ENCODE results near the gene RNF123. TPM values are rescaled to one million over a fixed set of nuclear protein-coding genes. Genes with fewer than 3 reads are reported as not detected.

Gene RNF123
- 10 to 100 TPM; 22.8 to 44.5 TPM for total RNA-seq

DNA sequence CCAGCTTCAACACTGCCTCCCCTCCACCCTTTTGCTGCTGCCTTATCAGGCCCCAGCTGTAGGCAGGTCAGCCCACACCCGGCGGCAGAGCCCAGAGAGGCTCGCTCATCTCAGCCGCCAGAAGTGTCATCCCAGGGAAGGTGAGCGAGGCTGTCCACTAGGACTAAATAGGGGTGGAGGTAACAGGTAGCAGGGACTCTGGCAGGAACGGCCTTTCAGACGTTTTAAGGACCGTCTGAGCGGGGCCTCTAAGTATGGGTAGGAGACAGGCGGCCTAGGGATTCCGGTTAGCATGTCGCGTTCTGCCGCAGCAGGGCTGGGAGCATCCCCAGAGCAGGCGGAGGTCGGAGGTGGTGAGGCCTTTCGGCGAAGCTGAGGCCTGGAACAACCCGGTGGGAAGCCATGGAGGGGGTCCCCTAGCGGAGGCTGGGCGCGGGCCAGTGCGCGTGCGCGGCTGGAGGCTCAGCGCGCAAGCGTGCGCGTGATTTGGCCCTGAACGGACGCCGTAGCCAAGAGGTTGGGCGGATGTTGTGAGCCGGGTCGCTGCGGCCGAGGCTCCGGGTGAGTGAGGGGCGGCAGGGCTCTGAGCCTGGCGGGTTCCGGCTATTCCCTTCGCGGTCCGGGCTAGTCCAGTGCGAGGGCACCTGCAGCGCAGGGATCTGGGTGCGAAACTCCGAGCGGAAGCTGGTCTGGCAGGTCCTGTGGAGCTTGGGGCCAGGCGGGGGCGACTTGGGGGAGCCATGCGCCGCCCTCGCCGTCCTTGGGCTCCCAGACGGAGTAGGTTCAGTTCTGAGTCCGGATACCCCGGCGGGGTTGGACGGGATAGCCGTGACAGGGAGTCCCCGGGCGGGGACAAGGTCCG lies at the start of gene RNF123, which contains the start of gene MST1:
Gene RNF123, plus strand, starts transcription at position 512 of the 862 bp plus-strand sequence. CDS start 1,609 bp downstream, outside the sequence.
Gene MST1, minus strand, starts transcription at position 429 of the 862 bp plus-strand sequence. CDS start 783 bp downstream, outside the sequence.
- peaks cover 10% of the 10 kb centered on the region for H3K4me1 Mint-ChIP-seq
- H3K4me3 Mint-ChIP-seq, result peak within 1 kb of the TSS; percentile 96
- H3K27ac Mint-ChIP-seq, result peak within 1 kb of the TSS; percentile 99
- peak; percentile 81 for ATAC-seq (replicated peaks)
- H3K36me3 Mint-ChIP-seq (ENCODE audit: low read depth), result peaks cover 18% of the 10 kb centered on the region
- H3K27me3 Mint-ChIP-seq, result no peaks in the 10 kb centered on the region
- no peaks in the 10 kb centered on the region for H3K9me3 Mint-ChIP-seq

DNA sequence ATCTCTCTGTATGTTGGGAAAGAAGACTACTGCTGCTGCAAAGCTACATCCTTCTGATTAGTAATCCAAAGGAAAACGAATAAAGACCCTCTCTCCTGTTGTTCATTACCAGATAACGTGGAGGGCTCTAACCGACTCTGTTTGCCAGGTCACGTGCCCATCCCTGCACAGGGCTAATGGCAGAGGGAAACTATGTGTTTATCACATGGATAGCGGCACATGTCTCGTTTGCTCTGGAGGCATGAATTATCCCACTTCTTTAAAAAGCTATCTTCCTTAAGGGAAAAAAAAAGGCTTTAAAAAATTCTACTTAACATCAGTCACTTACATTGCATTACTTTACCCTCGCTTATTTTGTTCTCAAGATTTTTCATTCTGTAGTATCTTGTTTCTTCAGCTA lies 48.1 kb upstream of the RNF123 start:
- Mint-ChIP-seq H3K9me3 (no peaks in the 10 kb centered on the region), H3K36me3 (ENCODE audit: low read depth) (no peaks in the 10 kb centered on the region), H3K27me3 (no peaks in the 10 kb centered on the region), H3K4me3 (no peak overlapping the region), H3K27ac (no peak overlapping the region), H3K4me1 (no peaks in the 10 kb centered on the region)
- no peak for ATAC-seq (replicated peaks)

DNA sequence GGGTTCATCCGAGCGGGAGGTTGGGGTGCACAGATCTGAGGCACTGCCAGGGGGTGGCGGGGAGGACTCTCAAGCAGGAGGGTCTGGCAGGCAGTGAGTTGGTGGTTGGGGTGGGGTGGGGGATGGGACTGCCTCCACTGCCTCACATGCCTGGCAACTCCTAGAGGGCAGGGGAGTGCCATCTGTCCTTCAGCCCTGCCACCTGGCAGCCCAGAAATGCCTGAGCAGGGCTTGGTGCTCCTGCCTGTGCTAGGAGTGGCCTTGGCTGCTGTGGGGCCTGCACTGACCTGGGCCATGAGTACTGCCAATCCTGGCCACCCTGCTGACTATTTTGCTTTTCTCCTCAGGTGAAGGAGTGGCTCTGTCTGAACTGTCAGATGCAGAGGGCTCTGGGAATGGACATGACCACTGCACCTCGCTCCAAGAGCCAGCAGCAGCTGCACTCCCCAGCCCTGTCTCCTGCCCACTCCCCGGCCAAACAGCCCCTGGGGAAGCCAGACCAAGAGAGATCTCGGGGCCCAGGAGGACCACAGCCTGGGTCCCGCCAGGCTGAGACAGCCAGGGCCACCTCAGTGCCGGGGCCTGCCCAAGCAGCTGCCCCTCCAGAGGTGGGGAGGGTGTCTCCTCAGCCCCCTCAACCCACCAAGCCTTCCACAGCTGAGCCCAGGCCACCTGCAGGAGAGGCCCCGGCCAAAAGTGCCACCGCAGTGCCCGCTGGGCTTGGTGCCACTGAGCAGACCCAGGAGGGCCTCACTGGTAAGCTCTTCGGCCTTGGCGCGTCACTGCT lies 47.2 kb upstream of the RNF123 start:
- Mint-ChIP-seq H3K4me1 (no peaks in the 10 kb centered on the region), H3K27me3 (no peaks in the 10 kb centered on the region), H3K9me3 (no peaks in the 10 kb centered on the region), H3K4me3 (no peak overlapping the region), H3K27ac (no peak overlapping the region), H3K36me3 (ENCODE audit: low read depth) (no peaks in the 10 kb centered on the region)
- ATAC-seq (replicated peaks), result no peak

DNA sequence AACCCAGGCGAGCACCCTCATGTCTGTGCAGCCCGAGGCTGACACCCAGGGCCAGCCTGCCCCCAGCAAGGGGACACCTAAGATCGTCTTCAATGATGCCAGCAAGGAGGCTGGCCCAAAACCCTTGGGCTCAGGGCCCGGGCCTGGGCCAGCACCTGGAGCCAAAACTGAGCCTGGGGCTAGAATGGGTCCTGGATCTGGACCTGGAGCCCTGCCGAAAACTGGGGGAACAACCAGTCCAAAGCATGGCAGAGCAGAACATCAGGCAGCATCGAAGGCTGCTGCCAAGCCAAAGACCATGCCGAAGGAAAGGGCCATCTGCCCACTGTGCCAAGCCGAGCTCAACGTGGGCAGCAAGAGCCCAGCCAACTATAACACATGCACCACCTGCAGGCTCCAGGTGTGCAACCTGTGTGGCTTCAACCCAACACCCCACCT lies 46.6 kb upstream of the RNF123 start:
- H3K9me3 Mint-ChIP-seq, result no peaks in the 10 kb centered on the region
- H3K36me3 Mint-ChIP-seq (ENCODE audit: low read depth), result no peaks in the 10 kb centered on the region
- H3K27me3 Mint-ChIP-seq, result no peaks in the 10 kb centered on the region
- no peak overlapping the region for H3K27ac Mint-ChIP-seq
- H3K4me1 Mint-ChIP-seq, result no peaks in the 10 kb centered on the region
- H3K4me3 Mint-ChIP-seq, result no peak overlapping the region
- no peak for ATAC-seq (replicated peaks)

DNA sequence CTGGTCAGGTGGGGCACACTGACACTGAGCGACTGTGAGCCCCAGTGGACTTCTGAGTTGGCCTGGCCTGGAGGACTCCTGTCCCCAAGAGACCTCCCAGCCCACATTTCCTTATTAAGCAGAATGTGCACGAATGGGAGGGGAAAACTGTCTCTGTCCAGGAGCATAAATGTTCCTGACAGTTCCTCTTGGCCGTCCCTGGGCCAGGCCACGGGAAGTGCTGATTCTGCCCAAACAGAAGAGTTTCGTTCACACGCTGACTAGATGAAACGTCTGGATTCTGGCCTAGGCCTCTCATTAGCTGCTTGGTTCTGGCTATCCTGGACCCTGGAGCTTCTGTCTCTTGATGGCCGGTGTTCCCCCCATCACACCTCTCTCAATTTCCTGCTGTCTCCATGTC lies 44.7 kb upstream of the RNF123 start:
- Mint-ChIP-seq H3K27me3 (no peaks in the 10 kb centered on the region), H3K36me3 (ENCODE audit: low read depth) (no peaks in the 10 kb centered on the region), H3K4me3 (no peak overlapping the region), H3K4me1 (no peaks in the 10 kb centered on the region), H3K9me3 (no peaks in the 10 kb centered on the region), H3K27ac (no peak overlapping the region)
- no peak for ATAC-seq (replicated peaks)

DNA sequence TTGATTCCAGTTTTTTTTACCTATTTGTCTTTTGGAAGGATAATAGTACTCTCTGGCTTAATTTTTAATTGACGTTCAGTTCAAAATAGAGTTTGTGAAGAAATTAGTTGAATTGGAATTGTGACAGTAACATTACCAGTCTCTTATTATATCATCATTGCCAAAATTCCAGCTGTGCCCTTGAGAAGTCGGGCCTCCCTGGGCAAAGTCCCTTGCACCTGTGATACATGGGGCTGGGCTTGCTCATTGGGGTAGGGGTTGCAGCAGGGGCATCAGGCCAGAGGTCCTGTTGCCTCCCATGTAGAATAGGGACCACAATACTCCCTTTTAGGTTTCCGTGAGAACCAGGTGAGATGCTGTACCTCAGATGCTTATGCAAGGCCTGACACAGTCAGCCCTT lies 43.1 kb upstream of the RNF123 start:
- Mint-ChIP-seq H3K9me3 (no peaks in the 10 kb centered on the region), H3K27ac (no peak overlapping the region), H3K4me3 (no peak overlapping the region), H3K27me3 (no peaks in the 10 kb centered on the region), H3K36me3 (ENCODE audit: low read depth) (no peaks in the 10 kb centered on the region), H3K4me1 (no peaks in the 10 kb centered on the region)
- ATAC-seq (replicated peaks), result no peak

DNA sequence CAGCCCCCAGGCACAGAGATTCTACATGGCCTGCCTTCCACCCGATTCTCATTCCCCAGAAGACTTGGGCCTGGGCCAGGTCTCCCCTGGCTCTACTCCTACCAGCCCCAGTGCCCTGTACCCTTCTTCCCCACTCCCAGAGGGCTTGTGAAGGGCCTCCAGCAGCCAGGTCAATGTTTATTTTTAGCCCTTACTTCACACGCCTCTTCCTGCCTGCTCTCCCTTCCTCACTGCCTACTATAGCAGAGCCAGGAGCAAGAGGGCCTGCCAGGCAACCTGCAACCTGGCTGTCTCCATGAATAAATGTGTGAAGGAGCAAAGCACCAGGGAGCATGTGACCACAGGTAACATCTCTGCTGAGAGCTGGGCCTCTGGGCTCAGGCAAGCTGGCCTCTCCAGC lies 41.6 kb upstream of the RNF123 start:
- no peaks in the 10 kb centered on the region for H3K9me3 Mint-ChIP-seq
- no peak overlapping the region for H3K27ac Mint-ChIP-seq
- ATAC-seq (replicated peaks), result no peak
- H3K4me3 Mint-ChIP-seq, result no peak overlapping the region
- H3K36me3 Mint-ChIP-seq (ENCODE audit: low read depth), result no peaks in the 10 kb centered on the region
- H3K4me1 Mint-ChIP-seq, result no peaks in the 10 kb centered on the region
- no peaks in the 10 kb centered on the region for H3K27me3 Mint-ChIP-seq

DNA sequence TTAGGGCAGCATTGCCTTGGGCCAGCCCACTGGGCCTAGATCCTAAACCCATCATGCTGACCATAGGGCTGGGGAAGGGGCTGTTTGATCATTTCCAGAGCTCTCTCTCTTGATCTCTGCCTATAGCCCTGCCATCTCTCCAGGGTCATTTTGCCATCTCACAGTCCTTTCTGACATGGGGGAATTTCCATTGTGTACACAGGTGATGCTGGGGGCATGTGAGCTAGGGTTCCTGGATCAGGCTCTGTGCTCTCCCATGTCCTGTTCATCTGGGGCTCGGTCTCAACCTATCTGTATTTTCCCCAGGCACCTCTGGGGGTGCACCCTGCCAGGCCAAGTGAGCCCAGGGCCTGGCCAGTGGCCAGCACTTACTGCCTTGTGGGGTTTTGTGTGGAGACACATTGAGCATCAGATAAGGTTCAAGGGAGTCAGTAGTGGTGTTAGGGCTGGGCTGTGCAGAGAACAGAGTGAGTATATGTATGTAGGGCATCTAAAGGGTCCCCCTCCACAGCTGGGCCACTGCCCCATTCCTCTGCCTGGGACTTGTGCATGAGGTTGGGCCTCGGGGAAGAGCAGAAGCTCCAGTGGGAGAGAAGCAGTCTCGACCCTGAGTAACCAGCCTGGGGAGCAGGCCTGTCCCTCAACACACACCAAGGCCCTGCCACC lies 40.9 kb upstream of the RNF123 start:
- Mint-ChIP-seq H3K9me3 (no peaks in the 10 kb centered on the region), H3K36me3 (ENCODE audit: low read depth) (no peaks in the 10 kb centered on the region), H3K27me3 (no peaks in the 10 kb centered on the region), H3K4me3 (no peak overlapping the region), H3K27ac (no peak overlapping the region), H3K4me1 (no peaks in the 10 kb centered on the region)
- no peak for ATAC-seq (replicated peaks)

DNA sequence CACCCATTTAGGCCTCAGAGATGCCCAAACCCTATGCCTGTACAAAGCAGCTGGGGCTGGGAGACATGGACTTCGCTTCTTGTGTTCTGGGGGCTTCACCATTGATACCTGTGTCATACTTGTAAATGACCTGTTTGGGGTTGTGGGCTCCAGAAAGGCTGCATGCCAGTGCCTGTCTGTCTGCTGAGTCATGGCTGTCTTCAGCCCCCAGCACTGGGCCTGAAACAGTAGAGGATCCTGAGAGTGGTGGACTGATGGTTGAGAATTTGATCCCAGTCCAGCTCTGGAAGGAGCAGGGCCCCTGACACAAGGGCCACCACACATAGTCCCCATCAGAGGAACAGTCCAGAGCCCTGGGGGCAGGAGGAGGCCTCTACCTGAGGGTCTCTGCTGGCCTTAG lies 39.8 kb upstream of the RNF123 start:
- Mint-ChIP-seq H3K36me3 (ENCODE audit: low read depth) (no peaks in the 10 kb centered on the region), H3K4me1 (no peaks in the 10 kb centered on the region), H3K27ac (no peak overlapping the region), H3K4me3 (no peak overlapping the region), H3K9me3 (no peaks in the 10 kb centered on the region), H3K27me3 (no peaks in the 10 kb centered on the region)
- no peak for ATAC-seq (replicated peaks)

DNA sequence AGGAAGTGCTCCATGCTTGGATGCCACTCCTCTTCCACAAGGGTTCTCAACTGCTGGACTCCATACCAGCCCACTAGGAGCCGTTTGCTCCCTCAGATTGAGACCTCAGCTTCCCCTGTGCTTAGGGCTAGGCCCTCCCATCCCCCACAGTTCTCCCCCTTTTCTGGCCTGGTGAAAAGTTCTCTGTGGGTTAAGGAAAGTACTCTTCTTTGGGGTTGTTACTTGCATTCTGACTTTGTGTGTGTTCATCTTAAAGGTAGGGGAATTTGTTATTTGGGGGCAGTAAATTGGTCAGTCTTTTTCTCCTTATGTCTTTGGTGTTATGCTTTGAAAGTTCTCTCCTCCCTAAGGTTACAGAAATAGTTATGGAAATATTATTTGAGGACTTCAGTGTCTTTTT lies 39.2 kb upstream of the RNF123 start:
- no peaks in the 10 kb centered on the region for H3K36me3 Mint-ChIP-seq (ENCODE audit: low read depth)
- H3K4me3 Mint-ChIP-seq, result no peak overlapping the region
- no peaks in the 10 kb centered on the region for H3K9me3 Mint-ChIP-seq
- ATAC-seq (replicated peaks), result no peak
- H3K27ac Mint-ChIP-seq, result no peak overlapping the region
- H3K27me3 Mint-ChIP-seq, result no peaks in the 10 kb centered on the region
- no peaks in the 10 kb centered on the region for H3K4me1 Mint-ChIP-seq

DNA sequence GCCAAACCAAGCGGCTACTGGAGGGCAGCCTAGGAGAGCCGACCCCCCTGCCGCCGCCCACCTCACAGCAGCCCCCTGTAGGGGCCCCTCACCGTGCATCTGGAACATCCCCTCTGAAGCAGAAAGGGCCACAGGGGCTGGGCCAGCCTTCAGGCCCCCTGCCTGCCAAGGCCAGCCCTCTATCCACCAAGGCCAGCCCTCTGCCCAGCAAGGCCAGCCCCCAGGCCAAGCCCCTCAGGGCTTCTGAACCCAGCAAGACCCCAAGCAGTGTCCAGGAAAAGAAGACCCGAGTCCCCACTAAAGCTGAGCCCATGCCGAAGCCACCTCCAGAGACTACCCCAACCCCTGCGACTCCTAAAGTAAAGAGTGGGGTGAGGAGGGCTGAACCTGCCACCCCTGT lies 38.7 kb upstream of the RNF123 start:
- Mint-ChIP-seq H3K27me3 (no peaks in the 10 kb centered on the region), H3K4me3 (no peak overlapping the region), H3K27ac (no peak overlapping the region), H3K4me1 (no peaks in the 10 kb centered on the region), H3K36me3 (ENCODE audit: low read depth) (no peaks in the 10 kb centered on the region), H3K9me3 (no peaks in the 10 kb centered on the region)
- ATAC-seq (replicated peaks), result no peak

DNA sequence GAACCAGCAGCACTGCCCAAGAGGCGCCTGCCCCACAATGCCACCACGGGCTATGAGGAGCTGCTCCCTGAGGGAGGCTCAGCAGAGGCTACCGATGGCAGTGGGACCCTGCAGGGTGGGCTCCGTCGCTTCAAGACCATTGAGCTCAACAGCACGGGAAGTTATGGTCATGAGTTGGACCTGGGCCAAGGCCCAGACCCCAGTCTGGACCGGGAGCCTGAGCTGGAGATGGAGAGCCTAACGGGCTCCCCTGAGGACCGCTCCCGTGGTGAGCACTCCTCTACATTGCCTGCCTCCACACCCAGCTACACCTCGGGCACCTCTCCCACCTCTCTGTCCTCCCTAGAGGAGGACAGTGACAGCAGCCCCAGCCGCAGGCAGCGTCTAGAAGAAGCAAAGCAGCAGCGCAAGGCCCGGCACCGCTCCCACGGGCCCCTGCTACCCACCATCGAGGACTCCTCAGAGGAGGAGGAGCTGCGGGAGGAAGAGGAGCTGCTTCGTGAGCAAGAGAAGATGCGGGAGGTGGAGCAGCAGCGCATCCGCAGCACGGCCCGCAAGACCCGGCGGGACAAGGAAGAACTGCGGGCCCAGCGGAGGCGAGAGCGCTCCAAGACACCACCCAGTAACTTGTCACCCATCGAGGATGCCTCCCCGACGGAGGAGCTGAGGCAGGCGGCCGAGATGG lies 37.0 kb upstream of the RNF123 start:
- no peaks in the 10 kb centered on the region for H3K36me3 Mint-ChIP-seq (ENCODE audit: low read depth)
- H3K4me1 Mint-ChIP-seq, result no peaks in the 10 kb centered on the region
- H3K9me3 Mint-ChIP-seq, result no peaks in the 10 kb centered on the region
- no peaks in the 10 kb centered on the region for H3K27me3 Mint-ChIP-seq
- H3K4me3 Mint-ChIP-seq, result no peak overlapping the region
- no peak overlapping the region for H3K27ac Mint-ChIP-seq
- ATAC-seq (replicated peaks), result no peak

DNA sequence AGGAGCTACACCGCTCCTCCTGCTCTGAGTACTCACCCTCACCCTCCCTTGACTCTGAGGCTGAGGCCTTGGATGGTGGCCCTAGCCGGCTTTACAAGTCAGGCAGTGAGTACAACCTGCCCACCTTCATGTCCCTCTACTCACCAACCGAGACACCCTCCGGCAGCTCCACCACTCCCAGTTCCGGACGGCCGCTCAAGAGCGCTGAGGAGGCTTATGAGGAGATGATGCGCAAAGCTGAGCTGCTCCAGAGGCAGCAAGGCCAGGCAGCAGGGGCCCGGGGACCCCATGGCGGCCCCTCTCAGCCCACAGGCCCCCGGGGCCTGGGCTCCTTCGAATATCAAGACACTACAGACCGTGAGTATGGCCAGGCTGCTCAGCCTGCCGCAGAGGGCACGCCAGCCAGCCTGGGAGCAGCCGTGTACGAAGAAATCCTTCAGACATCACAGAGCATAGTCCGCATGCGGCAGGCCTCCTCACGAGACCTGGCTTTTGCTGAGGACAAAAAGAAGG lies 36.4 kb upstream of the RNF123 start:
- H3K27ac Mint-ChIP-seq, result no peak overlapping the region
- no peak overlapping the region for H3K4me3 Mint-ChIP-seq
- H3K9me3 Mint-ChIP-seq, result no peaks in the 10 kb centered on the region
- no peak for ATAC-seq (replicated peaks)
- H3K36me3 Mint-ChIP-seq (ENCODE audit: low read depth), result no peaks in the 10 kb centered on the region
- H3K4me1 Mint-ChIP-seq, result no peaks in the 10 kb centered on the region
- H3K27me3 Mint-ChIP-seq, result no peaks in the 10 kb centered on the region

DNA sequence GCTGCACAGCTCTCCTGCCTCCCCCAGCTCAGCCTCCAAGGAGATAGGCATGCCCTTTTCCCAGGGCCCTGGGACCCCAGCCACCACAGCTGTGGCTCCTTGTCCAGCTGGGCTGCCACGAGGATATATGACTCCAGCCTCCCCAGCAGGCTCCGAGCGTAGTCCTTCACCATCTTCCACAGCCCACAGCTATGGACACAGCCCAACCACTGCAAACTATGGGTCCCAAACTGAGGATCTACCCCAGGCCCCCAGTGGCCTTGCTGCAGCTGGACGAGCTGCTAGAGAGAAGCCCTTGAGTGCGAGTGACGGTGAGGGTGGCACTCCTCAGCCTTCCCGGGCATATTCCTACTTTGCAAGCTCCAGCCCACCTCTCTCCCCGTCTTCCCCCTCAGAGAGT lies 35.7 kb upstream of the RNF123 start:
- H3K36me3 Mint-ChIP-seq (ENCODE audit: low read depth), result no peaks in the 10 kb centered on the region
- ATAC-seq (replicated peaks), result no peak
- H3K4me1 Mint-ChIP-seq, result no peaks in the 10 kb centered on the region
- no peak overlapping the region for H3K27ac Mint-ChIP-seq
- no peaks in the 10 kb centered on the region for H3K27me3 Mint-ChIP-seq
- no peak overlapping the region for H3K4me3 Mint-ChIP-seq
- no peaks in the 10 kb centered on the region for H3K9me3 Mint-ChIP-seq

Measured in activated T-helper 17 cell treated with anti-CD3 and anti-CD28 coated beads, Interleukin-2, amount 50 U/mL, for 72 hours (primary cell).